ENCODE measurements around the gene STAG1.

GRCh38 chr3:136296960-136297359 lies 455.2 kb downstream of the STAG1 start:
- TF ChIP-seq CTCF (IDR thresholded peaks at IDR 0.05), result no peak
- no peak for TF ChIP-seq EP300 (IDR thresholded peaks at IDR 0.05)
- no peak for TF ChIP-seq POLR2A (IDR thresholded peaks at IDR 0.05)

Data from tibial nerve (tissue), 4 donors.